ENCODE data around the gene KRT1.

Gene KRT1

DNA sequence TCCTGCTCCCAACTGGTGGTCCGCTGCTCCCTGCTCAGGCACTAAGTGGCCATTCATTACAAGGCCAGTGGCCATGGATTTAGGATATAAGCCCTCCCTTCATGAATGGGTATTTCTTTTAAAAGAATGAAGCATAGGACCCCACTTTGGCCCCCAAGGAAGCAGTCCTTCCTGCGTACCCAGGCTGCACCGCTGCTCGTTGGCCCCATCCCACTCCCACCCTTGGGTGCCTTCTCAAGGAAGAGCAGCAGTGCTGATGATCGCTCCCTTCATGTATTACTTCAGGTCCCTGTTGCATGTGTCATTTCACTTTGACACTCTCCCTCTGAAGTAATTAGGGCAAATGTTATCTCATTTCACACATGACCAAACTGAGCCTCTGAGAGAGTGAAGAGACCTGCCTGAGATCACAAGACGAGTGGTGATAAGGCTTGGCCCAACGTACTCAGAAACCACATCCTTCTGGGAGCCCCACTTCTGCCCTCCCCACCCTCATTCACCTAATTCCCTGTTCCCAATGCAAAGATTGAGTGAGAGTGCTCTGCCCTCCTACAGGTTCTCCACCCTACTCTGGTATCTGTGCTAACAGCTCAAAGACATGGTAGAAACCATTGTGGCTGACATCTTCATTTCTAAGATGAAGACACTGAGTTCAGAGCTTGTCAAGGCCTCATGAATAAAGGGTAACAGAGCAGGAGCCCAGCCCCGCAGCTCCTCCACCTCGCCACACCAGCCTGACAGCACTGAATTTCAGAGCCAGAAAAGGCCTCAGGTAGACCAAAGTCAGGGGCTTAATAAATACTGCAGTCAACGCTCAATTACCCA is 17.9 kb downstream of the KRT1 start:
- no peaks in the 10 kb centered on the region for H3K9me3 ChIP-seq (ENCODE audit: control insufficient read depth, low read length)
- WGBS, 2 experiments (ENCODE audit: insufficient coverage in 2 of 2): 76 to 90% methylated on average over 7 to 8 of the region's 10 CpGs
- H3K4me1 ChIP-seq (ENCODE audit: control insufficient read depth, insufficient read depth, low read length, poor library complexity, severe bottlenecking): no peaks in the 10 kb centered on the region
- H3K27ac ChIP-seq (ENCODE audit: low read depth, low read length, severe bottlenecking): no peak overlapping the region
- no peaks in the 10 kb centered on the region for H3K36me3 ChIP-seq (ENCODE audit: control insufficient read depth, insufficient read depth, low read length)
- no peak overlapping the region for H3K4me3 ChIP-seq (ENCODE audit: extremely low read depth, insufficient read depth, low read length, poor library complexity, severe bottlenecking)

GRCh38 chr12:52661668-52662067 is 18.5 kb downstream of the KRT1 start:
- no peak overlapping the region for H3K4me3 ChIP-seq (ENCODE audit: extremely low read depth, insufficient read depth, low read length, poor library complexity, severe bottlenecking)
- 79 to 95% methylated on average over 2 to 3 of the region's 3 CpGs for WGBS, 2 experiments (ENCODE audit: insufficient coverage in 2 of 2)
- no peak overlapping the region for H3K27ac ChIP-seq (ENCODE audit: low read depth, low read length, severe bottlenecking)
- H3K9me3 ChIP-seq (ENCODE audit: control insufficient read depth, low read length): no peaks in the 10 kb centered on the region
- H3K36me3 ChIP-seq (ENCODE audit: control insufficient read depth, insufficient read depth, low read length): no peaks in the 10 kb centered on the region
- H3K4me1 ChIP-seq (ENCODE audit: control insufficient read depth, insufficient read depth, low read length, poor library complexity, severe bottlenecking): no peaks in the 10 kb centered on the region

GRCh38 chr12:52660934-52661499 is 19.2 kb downstream of the KRT1 start:
- Histone ChIP-seq H3K36me3 (ENCODE audit: control insufficient read depth, insufficient read depth, low read length) (no peaks in the 10 kb centered on the region), H3K4me3 (ENCODE audit: extremely low read depth, insufficient read depth, low read length, poor library complexity, severe bottlenecking) (no peak overlapping the region), H3K4me1 (ENCODE audit: control insufficient read depth, insufficient read depth, low read length, poor library complexity, severe bottlenecking) (peaks cover 3% of the 10 kb centered on the region), H3K9me3 (ENCODE audit: control insufficient read depth, low read length) (no peaks in the 10 kb centered on the region), H3K27ac (ENCODE audit: low read depth, low read length, severe bottlenecking) (no peak overlapping the region)
- 86 to 100% methylated on average over 1 of the region's 3 CpGs for WGBS, 2 experiments (ENCODE audit: insufficient coverage in 2 of 2)

- Histone ChIP-seq H3K27ac (ENCODE audit: low read depth, low read length, severe bottlenecking) (no peak overlapping the region), H3K9me3 (ENCODE audit: control insufficient read depth, low read length) (no peaks in the 10 kb centered on the region), H3K4me1 (ENCODE audit: control insufficient read depth, insufficient read depth, low read length, poor library complexity, severe bottlenecking) (peaks cover 13% of the 10 kb centered on the region), H3K36me3 (ENCODE audit: control insufficient read depth, insufficient read depth, low read length) (no peaks in the 10 kb centered on the region), H3K4me3 (ENCODE audit: extremely low read depth, insufficient read depth, low read length, poor library complexity, severe bottlenecking) (no peak overlapping the region)
- WGBS, 2 experiments (ENCODE audit: insufficient coverage in 2 of 2): 93 to 98% methylated on average over 4 of the region's 4 CpGs
Measured at GRCh38 chr12:52659951-52660350, 20.3 kb downstream of the KRT1 start.

- no peaks in the 10 kb centered on the region for H3K36me3 ChIP-seq (ENCODE audit: control insufficient read depth, insufficient read depth, low read length)
- no peaks in the 10 kb centered on the region for H3K9me3 ChIP-seq (ENCODE audit: control insufficient read depth, low read length)
- WGBS, 2 experiments (ENCODE audit: insufficient coverage in 2 of 2): 79 to 93% methylated on average over 6 to 7 of the region's 7 CpGs
- no peak overlapping the region for H3K27ac ChIP-seq (ENCODE audit: low read depth, low read length, severe bottlenecking)
- peaks cover 17% of the 10 kb centered on the region for H3K4me1 ChIP-seq (ENCODE audit: control insufficient read depth, insufficient read depth, low read length, poor library complexity, severe bottlenecking)
- no peak overlapping the region for H3K4me3 ChIP-seq (ENCODE audit: extremely low read depth, insufficient read depth, low read length, poor library complexity, severe bottlenecking)
Measured at GRCh38 chr12:52659395-52659794, 20.8 kb downstream of the KRT1 start.

GRCh38 chr12:52658196-52658595 is 22.0 kb downstream of the KRT1 start:
- Histone ChIP-seq H3K4me3 (ENCODE audit: extremely low read depth, insufficient read depth, low read length, poor library complexity, severe bottlenecking) (no peak overlapping the region), H3K27ac (ENCODE audit: low read depth, low read length, severe bottlenecking) (no peak overlapping the region), H3K4me1 (ENCODE audit: control insufficient read depth, insufficient read depth, low read length, poor library complexity, severe bottlenecking) (peaks cover 17% of the 10 kb centered on the region), H3K9me3 (ENCODE audit: control insufficient read depth, low read length) (no peaks in the 10 kb centered on the region), H3K36me3 (ENCODE audit: control insufficient read depth, insufficient read depth, low read length) (no peaks in the 10 kb centered on the region)
- 69 to 90% methylated on average over 1 to 2 of the region's 4 CpGs for WGBS, 2 experiments (ENCODE audit: insufficient coverage in 2 of 2)

DNA sequence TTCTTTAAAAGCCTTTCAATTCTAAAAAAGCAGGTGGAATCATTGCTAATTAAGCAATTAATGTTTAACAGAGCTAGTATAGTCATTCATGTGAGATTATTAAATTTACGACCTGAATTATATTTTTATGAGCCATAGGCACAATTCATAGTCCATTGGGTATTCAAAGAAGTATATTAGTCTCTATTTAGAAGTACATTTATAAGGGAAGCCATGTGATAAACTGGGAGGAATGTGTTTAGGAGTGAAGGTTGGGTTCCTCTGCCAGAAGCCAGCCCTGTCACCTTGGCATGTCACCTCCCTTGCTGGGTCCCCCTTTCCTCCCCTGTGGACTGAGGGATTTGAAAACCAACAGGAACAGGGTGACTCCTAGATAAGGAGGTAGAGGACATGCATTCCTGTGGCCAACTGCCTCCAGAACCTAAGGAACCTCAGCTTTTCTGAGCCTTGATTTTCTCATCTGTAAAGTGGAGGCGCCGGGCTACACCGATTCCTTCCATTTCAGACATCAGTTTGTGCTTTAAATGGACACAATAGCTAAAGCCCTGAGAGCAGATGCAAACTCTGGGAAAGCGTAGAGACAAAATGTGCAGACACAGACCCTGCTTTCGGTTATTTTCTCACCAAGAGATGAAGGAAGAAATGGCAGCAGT is 22.8 kb downstream of the KRT1 start:
- no peak overlapping the region for H3K27ac ChIP-seq (ENCODE audit: low read depth, low read length, severe bottlenecking)
- 82 to 84% methylated on average over 5 of the region's 6 CpGs for WGBS, 2 experiments (ENCODE audit: insufficient coverage in 2 of 2)
- H3K4me3 ChIP-seq (ENCODE audit: extremely low read depth, insufficient read depth, low read length, poor library complexity, severe bottlenecking): no peak overlapping the region
- H3K36me3 ChIP-seq (ENCODE audit: control insufficient read depth, insufficient read depth, low read length): no peaks in the 10 kb centered on the region
- peaks cover 17% of the 10 kb centered on the region for H3K4me1 ChIP-seq (ENCODE audit: control insufficient read depth, insufficient read depth, low read length, poor library complexity, severe bottlenecking)
- peaks cover under 1% of the 10 kb centered on the region for H3K9me3 ChIP-seq (ENCODE audit: control insufficient read depth, low read length)

GRCh38 chr12:52656616-52657015 is 23.6 kb downstream of the KRT1 start:
- Histone ChIP-seq H3K4me3 (ENCODE audit: extremely low read depth, insufficient read depth, low read length, poor library complexity, severe bottlenecking) (no peak overlapping the region), H3K27ac (ENCODE audit: low read depth, low read length, severe bottlenecking) (no peak overlapping the region), H3K4me1 (ENCODE audit: control insufficient read depth, insufficient read depth, low read length, poor library complexity, severe bottlenecking) (peaks cover 17% of the 10 kb centered on the region), H3K9me3 (ENCODE audit: control insufficient read depth, low read length) (peaks cover 7% of the 10 kb centered on the region), H3K36me3 (ENCODE audit: control insufficient read depth, insufficient read depth, low read length) (no peaks in the 10 kb centered on the region)
- WGBS, 2 experiments (ENCODE audit: insufficient coverage in 2 of 2): 93 to 95% methylated on average over 2 of the region's 4 CpGs

DNA sequence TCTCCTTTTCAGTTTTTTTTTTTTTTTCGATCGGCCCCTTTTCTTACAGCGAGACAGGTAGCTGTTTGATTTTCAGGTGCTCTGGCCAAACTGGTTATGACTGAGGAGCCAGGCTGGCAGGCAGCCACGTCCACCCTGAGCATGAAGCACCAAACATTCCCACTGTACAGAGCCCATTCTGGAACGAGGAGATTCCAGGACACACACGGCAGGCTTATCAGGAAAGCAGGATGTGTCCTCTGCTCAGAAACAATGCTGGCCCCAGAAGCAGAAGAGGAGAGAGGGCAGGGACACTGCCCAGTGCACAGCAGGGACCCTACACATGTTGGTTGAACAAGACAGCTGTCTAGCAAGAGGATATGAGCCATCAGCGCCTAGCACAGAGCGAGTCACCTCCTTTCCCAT is 24.5 kb downstream of the KRT1 start:
- H3K4me1 ChIP-seq (ENCODE audit: control insufficient read depth, insufficient read depth, low read length, poor library complexity, severe bottlenecking): peaks cover 17% of the 10 kb centered on the region

GRCh38 chr12:52655251-52655650 is 25.0 kb downstream of the KRT1 start:
- no peaks in the 10 kb centered on the region for H3K36me3 ChIP-seq (ENCODE audit: control insufficient read depth, insufficient read depth, low read length)
- H3K9me3 ChIP-seq (ENCODE audit: control insufficient read depth, low read length): peaks cover 7% of the 10 kb centered on the region
- peaks cover 17% of the 10 kb centered on the region for H3K4me1 ChIP-seq (ENCODE audit: control insufficient read depth, insufficient read depth, low read length, poor library complexity, severe bottlenecking)
- H3K27ac ChIP-seq (ENCODE audit: low read depth, low read length, severe bottlenecking): no peak overlapping the region
- WGBS, 2 experiments (ENCODE audit: insufficient coverage in 2 of 2): 71 to 77% methylated on average over 5 of the region's 6 CpGs
- H3K4me3 ChIP-seq (ENCODE audit: extremely low read depth, insufficient read depth, low read length, poor library complexity, severe bottlenecking): no peak overlapping the region

More for the DNA sequence above, 24.5 kb downstream of the KRT1 start:
- no peaks in the 10 kb centered on the region for H3K36me3 ChIP-seq (ENCODE audit: control insufficient read depth, insufficient read depth, low read length)
- no peak overlapping the region for H3K27ac ChIP-seq (ENCODE audit: low read depth, low read length, severe bottlenecking)
- H3K9me3 ChIP-seq (ENCODE audit: control insufficient read depth, low read length): peaks cover 7% of the 10 kb centered on the region
- 79 to 88% methylated on average over 6 to 7 of the region's 8 CpGs for WGBS, 2 experiments (ENCODE audit: insufficient coverage in 2 of 2)
- H3K4me3 ChIP-seq (ENCODE audit: extremely low read depth, insufficient read depth, low read length, poor library complexity, severe bottlenecking): no peak overlapping the region
